Measurements from ENCODE around the gene TNFRSF1B.

TNFRSF1B gene

GRCh38 chr1:12142141-12142823, 24.5 kb upstream of the TNFRSF1B start:
- DNase-seq, result no peak

DNA sequence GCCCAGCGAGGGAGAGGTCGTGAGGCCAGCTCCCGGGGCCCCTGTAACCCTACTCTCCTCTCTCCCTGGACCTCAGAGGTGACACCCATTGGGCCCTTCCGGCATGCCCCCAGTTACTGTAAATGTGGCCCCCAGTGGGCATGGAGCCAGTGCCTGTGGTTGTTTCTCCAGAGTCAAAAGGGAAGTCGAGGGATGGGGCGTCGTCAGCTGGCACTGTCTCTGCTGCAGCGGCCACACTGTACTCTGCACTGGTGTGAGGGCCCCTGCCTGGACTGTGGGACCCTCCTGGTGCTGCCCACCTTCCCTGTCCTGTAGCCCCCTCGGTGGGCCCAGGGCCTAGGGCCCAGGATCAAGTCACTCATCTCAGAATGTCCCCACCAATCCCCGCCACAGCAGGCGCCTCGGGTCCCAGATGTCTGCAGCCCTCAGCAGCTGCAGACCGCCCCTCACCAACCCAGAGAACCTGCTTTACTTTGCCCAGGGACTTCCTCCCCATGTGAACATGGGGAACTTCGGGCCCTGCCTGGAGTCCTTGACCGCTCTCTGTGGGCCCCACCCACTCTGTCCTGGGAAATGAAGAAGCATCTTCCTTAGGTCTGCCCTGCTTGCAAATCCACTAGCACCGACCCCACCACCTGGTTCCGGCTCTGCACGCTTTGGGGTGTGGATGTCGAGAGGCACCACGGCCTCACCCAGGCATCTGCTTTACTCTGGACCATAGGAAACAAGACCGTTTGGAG, 23.7 kb upstream of the TNFRSF1B start:
- DNase-seq, result peak; percentile 3

GRCh38 chr1:12143631-12144155, 23.1 kb upstream of the TNFRSF1B start:
- DNase-seq, result peak; percentile 94

- DNase-seq, result no peak
Measured at GRCh38 chr1:12144236-12144635, 22.6 kb upstream of the TNFRSF1B start.

DNA sequence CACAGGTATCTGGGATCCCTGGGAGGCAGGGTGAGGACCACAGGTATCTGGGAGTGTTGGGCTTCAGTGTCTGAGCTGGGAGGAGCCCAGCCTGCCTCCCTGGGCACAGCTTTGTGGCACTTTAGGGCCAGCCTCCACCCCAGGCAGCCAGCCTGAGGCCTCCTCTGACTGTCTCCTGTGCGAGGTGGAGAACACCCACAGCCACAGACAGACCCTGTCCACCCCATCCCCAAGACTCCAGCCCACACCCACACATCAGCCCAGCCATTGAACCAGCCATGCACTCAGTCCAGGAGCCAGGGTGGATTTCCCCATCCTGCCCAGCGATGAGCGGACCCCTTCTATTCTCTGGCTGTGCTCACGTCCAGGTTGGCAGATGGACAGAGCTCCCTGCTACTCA, 21.8 kb upstream of the TNFRSF1B start:
- DNase-seq, result no peak

GRCh38 chr1:12145616-12146342, 21.0 kb upstream of the TNFRSF1B start:
- DNase-seq, result no peak

DNA sequence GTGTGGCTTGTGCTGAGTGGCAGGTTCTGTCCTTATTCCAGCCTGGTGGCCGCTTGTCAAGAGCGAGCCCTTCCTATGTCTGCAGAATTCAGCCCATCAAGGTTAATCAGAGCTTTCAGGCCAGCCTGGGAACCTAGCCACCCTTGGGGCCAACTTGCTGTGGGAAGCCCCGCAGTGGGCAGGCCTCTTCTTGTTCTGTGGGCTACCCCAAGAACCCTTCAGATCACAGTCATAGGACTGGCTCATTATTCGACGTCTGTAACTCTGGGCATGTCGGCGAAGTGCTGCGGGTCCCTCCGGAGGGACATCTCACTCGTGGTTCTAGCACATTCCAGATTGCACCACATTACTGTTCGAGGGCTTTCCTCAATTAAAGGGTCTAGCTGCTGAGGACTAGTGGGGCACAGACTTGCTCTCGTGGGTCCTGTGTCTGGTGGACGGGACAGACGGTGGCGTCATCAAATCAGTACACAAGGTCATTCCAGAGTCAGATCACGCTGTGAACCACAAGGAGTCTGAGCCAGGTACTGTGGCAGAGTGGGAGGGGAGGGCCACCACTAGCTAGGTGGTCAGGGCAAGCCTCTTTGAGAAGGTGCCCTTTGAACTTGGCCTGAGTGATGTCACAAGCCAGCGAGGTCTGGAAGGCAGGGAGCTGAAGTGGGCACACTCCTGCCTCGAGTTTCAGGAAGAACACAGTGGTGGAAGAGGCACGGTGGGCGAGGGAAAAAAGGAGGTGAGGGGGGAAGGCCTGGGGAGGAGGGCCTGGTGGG, 20.3 kb upstream of the TNFRSF1B start:
- DNase-seq, result no peak

- peak; percentile 68 for DNase-seq
Measured at GRCh38 chr1:12147201-12147701, 19.5 kb upstream of the TNFRSF1B start.

DNA sequence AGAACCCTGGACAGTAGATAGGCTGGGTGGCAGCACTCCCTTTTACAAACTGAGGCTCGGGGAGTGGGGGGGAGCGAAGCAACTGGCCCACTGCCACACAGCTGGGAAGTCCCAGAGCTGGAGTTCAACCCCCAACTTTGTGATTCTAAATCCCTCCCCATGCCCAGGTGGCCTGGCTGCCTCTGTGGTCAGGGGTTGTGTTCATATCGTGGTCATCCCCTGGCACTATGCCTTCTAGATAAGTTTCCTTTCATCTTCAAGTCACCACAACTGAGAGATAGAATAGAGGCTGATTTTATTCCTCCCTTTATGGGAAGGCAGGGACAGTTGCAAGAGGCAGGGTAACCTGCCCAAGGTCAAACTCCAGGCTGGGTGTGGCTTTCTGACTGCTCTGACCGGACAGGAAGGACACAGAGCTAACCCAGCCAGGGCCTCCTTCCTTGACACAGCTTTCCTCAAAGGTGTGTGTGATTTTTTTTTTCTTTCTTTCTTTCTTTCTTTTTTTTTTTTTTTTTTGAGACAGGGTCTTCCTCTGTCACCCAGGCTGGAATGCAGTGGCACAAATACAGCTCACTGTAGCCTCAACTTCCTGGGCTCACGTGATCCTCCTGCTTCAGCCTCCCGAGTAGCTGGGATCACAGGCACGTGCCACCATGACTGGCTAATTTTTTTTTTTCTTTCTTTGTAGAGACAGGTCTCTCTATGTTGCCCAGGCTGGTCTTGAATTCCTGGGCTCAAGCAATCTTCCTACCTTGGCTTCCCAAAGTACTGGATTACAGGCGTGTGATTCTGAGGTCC, 18.4 kb upstream of the TNFRSF1B start:
- DNase-seq, result peak; percentile 67

GRCh38 chr1:12148958-12149790, 17.6 kb upstream of the TNFRSF1B start:
- no peak for DNase-seq

DNA sequence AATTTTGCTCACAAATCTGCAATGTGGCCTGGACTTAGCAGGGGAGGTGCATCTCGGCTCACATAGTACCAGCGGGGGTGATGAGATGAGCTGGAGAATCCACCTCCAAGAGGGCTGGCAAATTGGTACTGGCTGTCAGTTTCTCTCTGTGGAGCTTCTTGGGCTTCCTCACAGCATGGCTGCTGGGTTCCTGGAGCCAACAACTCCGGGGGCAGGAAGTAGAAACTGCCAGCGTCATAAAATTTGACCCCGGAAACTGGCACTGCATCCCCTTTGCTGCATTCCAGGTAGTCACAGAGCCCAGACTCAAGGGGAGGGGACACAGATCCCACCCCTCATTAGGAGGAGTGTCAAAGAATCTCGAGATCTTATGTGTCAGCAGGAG, 17.0 kb upstream of the TNFRSF1B start:
- DNase-seq, result no peak

- peak; percentile 87 for DNase-seq
Measured at GRCh38 chr1:12150456-12151200, 16.2 kb upstream of the TNFRSF1B start.

DNA sequence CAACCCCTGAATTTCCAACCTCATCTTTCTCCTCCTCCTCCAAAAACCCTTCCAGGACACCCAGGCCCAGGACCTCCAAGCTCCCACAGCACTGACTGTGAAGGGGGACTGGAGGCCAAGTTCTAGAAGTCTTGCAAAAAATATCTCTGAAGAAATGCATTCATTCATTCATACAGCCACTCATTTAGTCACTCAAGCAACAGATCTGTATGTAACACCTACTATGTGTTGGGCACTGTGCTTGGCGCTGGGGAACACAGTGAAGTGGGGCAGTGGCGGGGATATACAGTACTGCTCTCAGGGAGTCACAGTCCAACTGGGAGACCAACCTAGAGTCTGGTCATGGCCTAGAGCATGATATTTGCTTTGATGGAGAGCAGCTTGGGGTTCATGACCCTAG, 15.3 kb upstream of the TNFRSF1B start:
- DNase-seq, result no peak

- no peak for DNase-seq
Measured at GRCh38 chr1:12152113-12152891, 14.5 kb upstream of the TNFRSF1B start.

- DNase-seq, result peak; percentile 90
Measured at GRCh38 chr1:12153181-12153785, 13.5 kb upstream of the TNFRSF1B start.

GRCh38 chr1:12155328-12155727, 11.5 kb upstream of the TNFRSF1B start:
- DNase-seq, result no peak

GRCh38 chr1:12157366-12158231, 9.2 kb upstream of the TNFRSF1B start:
- DNase-seq, result peak; percentile 52
